Adipocyte (in vitro differentiated cells): ENCODE data around the gene GRID2IP.

ENCODE experiments used
- DNase-seq: peaks from one replicate; pipeline ENCODE4 v3.0.0-alpha.2; 2015; ENCODE audit warnings: low read depth
- H3K27me3 ChIP-seq: replicated peaks from 2 replicates; pipeline ENCODE4 v1.7.0; 2013; ENCODE audit warnings: mild to moderate bottlenecking, low read length, moderate library complexity; ENCODE audit not compliant: control insufficient read depth, insufficient read depth
- H3K36me3 ChIP-seq: 2 replicates; pipeline ENCODE4 v1.7.0; 2013; ENCODE audit warnings: low read length, mild to moderate bottlenecking, moderate library complexity; ENCODE audit not compliant: control insufficient read depth, insufficient read depth, severe bottlenecking
- H3K4me1 ChIP-seq: 2 replicates; pipeline ENCODE4 v1.7.0; 2013; ENCODE audit warnings: mild to moderate bottlenecking, low read length, moderate library complexity; ENCODE audit not compliant: control insufficient read depth, insufficient read depth
- H3K4me3 ChIP-seq: 2 replicates; pipeline ENCODE4 v1.7.0; 2013; ENCODE audit warnings: mild to moderate bottlenecking, low read length, moderate library complexity
- H3K9ac ChIP-seq: 2 replicates; pipeline ENCODE4 v1.7.0; 2013; ENCODE audit warnings: mild to moderate bottlenecking, low read length, moderate library complexity
- H3K9me3 ChIP-seq: 2 replicates; pipeline ENCODE4 v1.7.0; 2013; ENCODE audit warnings: mild to moderate bottlenecking, low read length, moderate library complexity; ENCODE audit not compliant: control insufficient read depth

Gene GRID2IP

DNA sequence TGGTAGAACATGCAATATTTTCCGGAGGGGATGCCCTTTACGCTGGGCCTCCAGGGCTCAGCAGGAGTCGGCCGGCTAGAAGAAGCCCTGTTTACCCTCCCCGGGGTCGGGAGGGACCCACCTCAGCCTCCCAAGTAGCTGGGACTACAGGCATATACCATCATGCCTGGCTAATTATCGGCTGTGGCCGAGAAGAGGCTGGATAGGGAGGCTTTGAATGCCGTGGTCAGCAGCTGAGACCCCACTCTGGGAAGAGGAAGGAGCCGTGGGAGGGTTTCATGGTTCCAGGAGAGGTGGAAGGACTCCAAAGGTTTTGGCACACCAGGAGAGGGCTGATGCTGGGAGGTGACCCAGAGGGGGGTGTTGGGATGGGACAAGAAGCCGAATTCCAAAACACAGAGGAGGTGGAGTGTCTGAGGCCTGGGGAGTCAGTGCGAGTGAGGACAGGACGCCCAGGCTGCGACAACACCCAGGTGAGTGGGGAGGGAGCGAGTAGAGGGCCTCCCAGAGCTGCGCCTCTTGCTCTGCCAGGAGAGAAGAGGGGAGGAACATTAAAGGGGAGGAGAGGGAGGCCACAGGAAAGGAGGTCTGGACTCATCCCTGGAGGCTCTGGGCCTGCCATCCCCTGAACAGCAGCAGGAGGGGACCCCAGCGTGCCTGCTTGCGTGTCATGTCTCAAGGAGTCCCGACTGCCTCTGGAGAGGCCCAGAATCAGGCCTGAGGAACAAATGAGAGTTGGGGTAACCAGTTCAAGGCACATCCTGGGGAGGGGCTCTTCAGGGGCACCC is 19.6 kb downstream of the GRID2IP start:
- Histone ChIP-seq H3K4me3 (no peak overlapping the region), H3K27me3 (peaks cover 62% of the 10 kb centered on the region), H3K4me1 (no peaks in the 10 kb centered on the region), H3K9ac (no peak overlapping the region), H3K36me3 (no peaks in the 10 kb centered on the region), H3K9me3 (no peaks in the 10 kb centered on the region)
- no peak for DNase-seq

DNA sequence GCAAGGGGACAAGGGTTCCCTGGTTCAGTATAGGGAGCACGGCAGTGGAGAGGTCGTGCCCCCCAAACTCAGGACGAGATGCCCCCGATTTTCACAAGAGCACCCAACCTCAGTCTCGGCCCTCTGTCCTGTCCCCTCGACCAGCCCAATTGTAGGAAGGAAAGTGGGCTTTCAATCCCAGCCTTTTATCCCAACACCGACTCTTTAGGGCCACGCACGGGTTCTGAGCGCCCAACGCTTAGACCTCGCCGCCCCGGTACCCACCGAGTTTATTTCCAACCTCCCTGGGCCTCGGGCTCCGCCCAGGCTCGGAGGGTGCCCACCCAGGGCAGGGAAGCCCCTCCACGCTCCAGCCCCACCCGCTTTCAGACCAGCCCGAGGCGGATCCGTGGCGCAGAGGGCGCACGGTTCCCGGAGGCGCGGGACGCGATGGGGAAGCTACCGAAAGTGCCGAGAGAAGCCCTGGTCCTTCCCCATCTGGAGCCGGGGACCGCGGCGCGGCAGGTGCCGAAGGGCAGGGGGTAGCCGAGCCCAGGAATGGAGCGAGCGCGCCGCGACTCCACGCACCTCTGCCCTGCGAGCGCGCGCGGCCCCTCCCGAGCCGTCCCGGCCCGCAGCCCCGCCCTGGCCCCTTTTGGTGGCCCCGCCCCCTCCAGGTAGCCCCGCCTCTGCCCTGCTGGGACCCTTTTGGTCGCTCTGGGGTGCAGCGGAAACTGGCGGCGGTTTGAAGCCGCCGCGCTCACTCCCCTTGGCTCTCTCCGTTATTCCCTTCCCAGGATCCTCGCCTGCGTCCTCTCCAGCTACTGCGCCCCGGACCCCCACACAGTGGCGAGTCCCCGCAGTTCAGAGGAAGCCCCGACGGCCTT is 20.4 kb downstream of the GRID2IP start:
- Histone ChIP-seq H3K4me1 (no peaks in the 10 kb centered on the region), H3K9ac (no peak overlapping the region), H3K27me3 (peaks cover 63% of the 10 kb centered on the region), H3K4me3 (no peak overlapping the region), H3K9me3 (no peaks in the 10 kb centered on the region), H3K36me3 (no peaks in the 10 kb centered on the region)
- DNase-seq: peak; percentile 7

DNA sequence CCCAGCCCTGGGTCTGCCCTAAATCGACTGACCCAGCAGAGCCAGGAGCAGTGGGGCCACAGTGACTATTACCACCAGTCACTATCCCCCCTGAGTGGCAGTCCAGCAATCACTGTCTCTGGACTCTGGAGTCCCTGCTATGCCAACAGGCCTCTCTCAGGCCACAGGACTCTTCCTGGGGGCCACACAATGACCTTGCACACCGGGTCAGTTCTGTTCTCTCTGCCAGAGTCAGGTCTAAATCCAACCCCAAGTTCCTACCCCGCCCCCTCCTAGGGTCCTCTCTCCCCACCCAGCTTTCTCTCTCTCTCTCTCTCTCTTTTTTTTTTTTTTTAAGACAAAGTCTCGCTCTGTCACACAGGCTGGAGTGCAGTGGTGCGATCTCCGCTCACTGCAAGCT is 21.6 kb downstream of the GRID2IP start:
- Histone ChIP-seq H3K36me3 (no peaks in the 10 kb centered on the region), H3K4me3 (no peak overlapping the region)

DNA sequence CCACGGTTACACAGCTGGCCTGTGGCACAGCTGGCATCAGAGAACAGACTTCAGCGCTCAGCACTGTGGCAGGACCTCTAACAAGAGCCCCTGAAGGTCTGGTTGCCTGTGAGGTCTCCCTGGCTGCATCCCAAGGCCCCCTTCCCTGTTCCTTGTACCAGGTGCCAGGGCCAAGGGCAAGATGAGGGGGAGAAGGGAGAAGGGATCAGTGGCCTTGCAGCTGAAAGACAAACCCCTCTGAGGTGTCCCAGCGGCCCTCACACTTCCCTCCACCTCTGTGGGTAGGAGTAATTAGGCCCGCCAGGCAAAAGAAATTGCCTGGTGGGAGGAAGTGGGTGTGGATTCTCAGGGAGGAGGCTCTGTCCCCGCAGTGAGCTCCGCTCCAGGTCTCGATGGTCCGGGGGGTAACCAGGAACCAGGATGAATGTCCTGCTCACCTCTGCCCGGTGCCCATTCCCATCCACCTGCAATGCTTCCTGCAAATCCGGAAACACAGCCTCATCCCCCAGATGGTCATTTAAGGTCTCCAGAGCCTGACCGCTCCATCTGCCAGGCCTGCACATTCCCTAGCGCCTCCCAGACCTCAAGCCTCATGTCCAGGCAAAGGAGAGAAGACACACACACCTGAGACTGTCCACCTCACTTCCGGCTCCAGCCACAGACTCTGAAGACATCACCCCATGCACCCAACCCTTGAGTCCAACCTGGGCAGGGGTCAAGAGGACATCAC is 22.7 kb downstream of the GRID2IP start:
- H3K9me3 ChIP-seq: no peaks in the 10 kb centered on the region
- H3K4me1 ChIP-seq: no peaks in the 10 kb centered on the region
- H3K36me3 ChIP-seq: no peaks in the 10 kb centered on the region
- DNase-seq: no peak
- H3K4me3 ChIP-seq: no peak overlapping the region
- H3K27me3 ChIP-seq: peaks cover 59% of the 10 kb centered on the region
- H3K9ac ChIP-seq: no peak overlapping the region

More for the DNA sequence above, 21.6 kb downstream of the GRID2IP start:
- H3K9me3 ChIP-seq: no peaks in the 10 kb centered on the region
- H3K9ac ChIP-seq: no peak overlapping the region
- no peaks in the 10 kb centered on the region for H3K4me1 ChIP-seq
- peaks cover 61% of the 10 kb centered on the region for H3K27me3 ChIP-seq
- DNase-seq: no peak

DNA sequence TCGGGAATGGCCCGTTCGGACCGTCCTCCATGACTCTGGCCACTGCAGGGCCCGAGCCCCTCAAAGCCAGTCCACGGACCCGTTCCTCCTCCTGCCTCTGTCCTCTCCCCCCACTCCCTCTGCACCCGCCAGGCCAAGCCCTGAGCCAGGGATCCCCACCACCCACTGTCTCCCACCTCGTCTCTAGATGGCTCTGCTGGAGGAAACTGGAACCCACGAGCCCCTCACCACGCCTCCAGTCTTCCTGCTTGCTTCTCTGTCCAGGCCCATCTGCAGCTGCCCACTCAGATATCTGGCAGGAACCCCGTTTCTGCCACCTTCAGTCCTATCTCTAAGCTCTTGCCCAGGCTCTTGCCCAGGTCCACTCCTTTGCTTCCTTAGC is 24.3 kb downstream of the GRID2IP start:
- Histone ChIP-seq H3K27me3 (peaks cover 57% of the 10 kb centered on the region), H3K4me3 (peak overlapping the region; percentile 44), H3K9me3 (no peaks in the 10 kb centered on the region), H3K9ac (no peak overlapping the region), H3K36me3 (no peaks in the 10 kb centered on the region), H3K4me1 (no peaks in the 10 kb centered on the region)
- DNase-seq: no peak

DNA sequence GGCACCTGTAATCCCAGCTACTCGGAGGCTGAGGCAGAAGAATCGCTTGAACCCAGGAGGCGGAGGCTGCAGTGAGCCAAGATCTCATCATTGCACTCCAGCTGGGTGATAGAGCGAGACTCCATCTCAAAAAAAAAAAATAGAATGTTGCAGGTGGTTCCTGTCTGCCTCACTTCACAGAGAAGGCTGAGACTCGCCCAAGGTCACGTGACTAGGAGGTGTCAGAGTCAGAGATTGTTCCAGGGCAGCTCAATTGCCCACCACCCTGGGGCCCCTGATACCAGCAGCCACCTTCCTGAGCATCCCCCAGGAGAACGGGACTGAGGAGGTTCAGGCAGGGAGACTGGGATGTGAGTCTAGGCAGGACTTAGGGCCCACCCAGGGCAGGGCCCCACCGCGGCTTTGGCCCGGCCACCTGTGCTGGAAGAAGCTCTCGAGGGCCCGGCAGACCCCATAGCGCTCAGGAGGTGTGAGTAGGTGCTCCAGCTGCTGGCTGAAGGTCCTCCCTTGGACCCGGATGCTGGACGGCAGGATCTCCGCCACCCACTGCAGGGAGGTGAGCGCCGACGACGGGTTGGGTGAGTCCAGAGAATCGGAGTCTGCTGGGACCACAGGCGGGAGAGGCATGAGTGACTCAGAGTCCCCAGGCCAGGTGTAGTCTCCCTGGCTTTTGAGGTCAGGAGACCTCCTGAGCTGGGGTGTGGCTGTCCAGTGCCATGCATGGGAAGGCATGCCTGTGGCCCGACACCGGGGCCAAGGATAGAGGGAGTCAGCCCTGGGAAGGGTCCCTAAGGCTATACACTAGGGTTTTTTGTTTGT is 30.9 kb downstream of the GRID2IP start:
- H3K4me3 ChIP-seq: no peak overlapping the region
- H3K9ac ChIP-seq: no peak overlapping the region
- H3K36me3 ChIP-seq: no peaks in the 10 kb centered on the region
- no peaks in the 10 kb centered on the region for H3K4me1 ChIP-seq
- peaks cover 27% of the 10 kb centered on the region for H3K27me3 ChIP-seq
- DNase-seq: no peak
- H3K9me3 ChIP-seq: no peaks in the 10 kb centered on the region

DNA sequence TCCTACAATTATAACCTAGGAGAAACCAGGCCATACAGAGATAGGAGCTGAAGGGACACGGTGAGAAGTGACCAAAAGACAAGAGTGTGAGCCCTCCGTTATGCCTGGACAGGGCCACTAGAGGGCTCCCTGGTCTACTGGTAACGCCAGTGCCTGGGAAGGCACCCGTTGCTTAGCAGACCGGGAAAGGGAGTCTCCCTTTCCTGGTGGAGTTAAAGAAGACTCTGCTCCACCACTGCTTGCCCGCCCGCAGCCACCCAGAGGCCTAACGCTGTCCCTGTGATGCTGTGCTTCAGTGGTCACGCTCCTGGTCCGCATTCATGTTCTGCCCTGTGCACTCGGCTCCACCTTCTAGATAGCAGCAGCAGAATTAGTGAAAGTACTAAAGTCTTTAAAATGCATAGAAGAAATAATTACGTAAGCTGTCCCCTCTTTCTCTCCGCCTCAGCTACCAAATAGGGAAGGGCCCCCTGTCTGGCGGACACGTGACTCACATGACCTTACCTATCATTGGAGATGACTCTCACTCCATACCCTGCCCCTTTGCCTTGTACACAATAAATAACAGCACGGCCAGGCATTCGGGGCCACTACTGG is 34.8 kb downstream of the GRID2IP start:
- Histone ChIP-seq H3K9me3 (no peaks in the 10 kb centered on the region), H3K9ac (peak overlapping the region; percentile 21), H3K4me3 (peak overlapping the region; percentile 44), H3K4me1 (no peaks in the 10 kb centered on the region), H3K27me3 (peaks cover 11% of the 10 kb centered on the region), H3K36me3 (no peaks in the 10 kb centered on the region)
- peak; percentile 95 for DNase-seq

DNA sequence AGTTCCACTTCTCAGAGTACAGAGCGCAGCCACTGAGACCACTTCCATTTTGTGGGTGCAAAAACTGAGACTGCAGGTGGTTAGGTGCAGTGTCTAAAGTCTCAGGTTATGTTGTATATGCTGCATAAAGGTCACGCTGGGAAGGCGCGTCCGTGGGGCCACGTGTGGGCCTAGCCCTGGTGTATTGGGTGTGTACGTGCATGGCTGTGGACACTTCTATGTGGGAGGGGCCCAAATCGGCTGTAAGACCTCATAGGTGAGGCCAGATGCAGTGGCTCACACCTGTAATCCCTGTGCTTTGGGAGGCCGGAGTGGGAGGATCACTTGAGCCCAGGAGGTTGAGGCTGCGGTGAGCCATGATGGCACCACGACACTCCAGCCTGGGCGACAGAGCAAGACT is 37.7 kb downstream of the GRID2IP start:
- H3K27me3 ChIP-seq: peaks cover 5% of the 10 kb centered on the region
- H3K4me1 ChIP-seq: no peaks in the 10 kb centered on the region
- DNase-seq: no peak
- H3K4me3 ChIP-seq: no peak overlapping the region
- H3K9me3 ChIP-seq: no peaks in the 10 kb centered on the region
- no peaks in the 10 kb centered on the region for H3K36me3 ChIP-seq
- no peak overlapping the region for H3K9ac ChIP-seq

DNA sequence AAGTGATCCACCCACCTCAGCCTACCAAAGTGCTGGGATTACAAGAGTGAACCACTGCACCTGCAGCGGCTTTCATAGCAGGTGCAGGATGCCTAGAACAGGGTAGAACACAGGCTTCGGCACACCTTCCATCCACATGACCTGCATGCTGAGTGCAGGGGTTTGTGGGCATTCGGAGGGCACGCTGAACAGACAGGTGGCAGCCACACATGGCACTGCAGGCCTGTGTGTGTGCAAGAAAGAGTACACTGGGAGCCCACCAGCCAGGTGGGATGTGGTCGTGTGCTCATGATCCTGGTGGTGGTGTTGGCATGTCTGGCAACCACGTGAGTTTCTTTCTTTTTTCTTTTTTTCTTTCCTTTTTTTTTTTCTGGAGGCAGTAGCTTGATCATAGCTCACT is 38.4 kb downstream of the GRID2IP start:
- DNase-seq: no peak
- H3K4me1 ChIP-seq: no peaks in the 10 kb centered on the region
- H3K4me3 ChIP-seq: no peak overlapping the region

DNA sequence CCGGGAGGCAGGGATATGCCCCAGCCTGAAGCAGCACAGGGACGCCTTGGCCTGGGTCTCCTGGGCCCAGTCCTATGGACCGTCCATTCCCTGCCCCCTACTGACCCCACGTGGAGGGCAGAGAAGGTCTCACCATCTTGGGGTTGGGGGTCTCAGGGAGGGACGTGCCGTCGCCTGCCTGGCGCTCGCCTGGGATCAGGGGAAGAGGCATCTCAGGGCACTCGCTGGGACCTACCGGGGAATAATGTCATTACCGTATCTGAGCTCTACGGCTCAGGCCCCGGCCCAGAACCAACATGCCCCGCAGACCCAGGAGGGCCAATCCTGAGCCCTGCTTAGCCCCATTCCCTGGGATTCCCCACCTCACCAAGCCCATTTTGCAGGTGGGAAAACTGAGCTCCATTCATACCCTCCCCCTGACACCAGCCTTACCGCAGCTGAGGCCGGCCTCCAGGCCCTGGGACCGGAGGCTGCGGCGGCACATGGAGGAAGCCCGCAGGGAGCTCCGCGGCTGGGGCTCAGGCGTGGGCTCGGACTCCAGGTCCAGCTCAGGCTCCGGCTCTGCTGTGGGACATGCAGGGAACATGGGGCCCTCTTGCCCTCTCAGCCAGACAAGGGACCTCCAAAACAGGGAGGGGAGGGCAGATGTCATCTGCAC is 40.7 kb downstream of the GRID2IP start:
- Histone ChIP-seq H3K27me3 (peaks cover 27% of the 10 kb centered on the region), H3K9me3 (no peaks in the 10 kb centered on the region), H3K4me3 (no peak overlapping the region), H3K36me3 (no peaks in the 10 kb centered on the region), H3K9ac (no peak overlapping the region), H3K4me1 (no peaks in the 10 kb centered on the region)
- DNase-seq: no peak

More for the DNA sequence above, 38.4 kb downstream of the GRID2IP start:
- Histone ChIP-seq H3K9ac (no peak overlapping the region), H3K9me3 (no peaks in the 10 kb centered on the region), H3K27me3 (peaks cover 6% of the 10 kb centered on the region), H3K36me3 (no peaks in the 10 kb centered on the region)
